Choroid plexus epithelial cell (primary cell): ENCODE results near the gene CLDN14.

Source experiments
- DNase-seq: peaks from one replicate; pipeline ENCODE4 v3.0.0-alpha.2; 2010; ENCODE audit warnings: low read depth
- H3K4me3 ChIP-seq: 2 replicates; pipeline ENCODE4 v1.5.1; 2011; ENCODE audit warnings: low read depth, mild to moderate bottlenecking, control low read depth, low read length, moderate library complexity
- TF ChIP-seq, protein P1 (sequence below): conservative IDR thresholded peaks from 2 replicates; pipeline ENCODE4 v1.5.1; 2011; ENCODE audit warnings: low read depth, mild to moderate bottlenecking, control low read depth, inconsistent platforms, low read length, moderate library complexity

CLDN14 gene

GRCh38 chr21:36411301-36411700 is 68.6 kb downstream of the CLDN14 start:
- TF ChIP-seq, protein P1, sequence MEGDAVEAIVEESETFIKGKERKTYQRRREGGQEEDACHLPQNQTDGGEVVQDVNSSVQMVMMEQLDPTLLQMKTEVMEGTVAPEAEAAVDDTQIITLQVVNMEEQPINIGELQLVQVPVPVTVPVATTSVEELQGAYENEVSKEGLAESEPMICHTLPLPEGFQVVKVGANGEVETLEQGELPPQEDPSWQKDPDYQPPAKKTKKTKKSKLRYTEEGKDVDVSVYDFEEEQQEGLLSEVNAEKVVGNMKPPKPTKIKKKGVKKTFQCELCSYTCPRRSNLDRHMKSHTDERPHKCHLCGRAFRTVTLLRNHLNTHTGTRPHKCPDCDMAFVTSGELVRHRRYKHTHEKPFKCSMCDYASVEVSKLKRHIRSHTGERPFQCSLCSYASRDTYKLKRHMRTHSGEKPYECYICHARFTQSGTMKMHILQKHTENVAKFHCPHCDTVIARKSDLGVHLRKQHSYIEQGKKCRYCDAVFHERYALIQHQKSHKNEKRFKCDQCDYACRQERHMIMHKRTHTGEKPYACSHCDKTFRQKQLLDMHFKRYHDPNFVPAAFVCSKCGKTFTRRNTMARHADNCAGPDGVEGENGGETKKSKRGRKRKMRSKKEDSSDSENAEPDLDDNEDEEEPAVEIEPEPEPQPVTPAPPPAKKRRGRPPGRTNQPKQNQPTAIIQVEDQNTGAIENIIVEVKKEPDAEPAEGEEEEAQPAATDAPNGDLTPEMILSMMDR: no peak
- DNase-seq: no peak
- H3K4me3 ChIP-seq: no peak overlapping the region
